Limb (tissue), 2 donors: ENCODE measurements around the gene KATNAL1.

ENCODE experiments used
- DNase-seq, 2 donors: peaks; one replicate each; pipeline ENCODE4 v3.0.0-alpha.2; 2016; ENCODE audit errors: extremely low spot score in 2 of 2

Gene KATNAL1

DNA sequence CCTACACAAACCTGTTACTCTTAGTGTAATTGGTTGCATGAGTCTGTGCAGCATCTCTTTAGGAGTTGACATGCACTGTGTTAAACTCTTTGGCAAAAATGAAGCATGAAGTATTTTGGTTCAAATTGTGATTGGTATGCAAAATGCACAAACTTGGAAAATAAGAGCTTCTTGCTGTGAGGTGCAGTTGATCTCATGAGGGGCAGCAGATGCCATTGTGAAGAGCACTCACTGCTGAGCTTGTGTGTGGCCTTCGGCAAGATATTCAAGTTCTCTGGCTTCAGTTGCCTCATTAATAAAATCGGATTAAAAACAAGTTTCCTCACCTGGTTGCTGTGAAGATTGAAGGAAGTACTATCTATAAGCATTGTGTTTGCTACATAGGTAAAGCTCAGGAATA, 142.3 kb downstream of the KATNAL1 start:
- DNase-seq, result no peak

DNA sequence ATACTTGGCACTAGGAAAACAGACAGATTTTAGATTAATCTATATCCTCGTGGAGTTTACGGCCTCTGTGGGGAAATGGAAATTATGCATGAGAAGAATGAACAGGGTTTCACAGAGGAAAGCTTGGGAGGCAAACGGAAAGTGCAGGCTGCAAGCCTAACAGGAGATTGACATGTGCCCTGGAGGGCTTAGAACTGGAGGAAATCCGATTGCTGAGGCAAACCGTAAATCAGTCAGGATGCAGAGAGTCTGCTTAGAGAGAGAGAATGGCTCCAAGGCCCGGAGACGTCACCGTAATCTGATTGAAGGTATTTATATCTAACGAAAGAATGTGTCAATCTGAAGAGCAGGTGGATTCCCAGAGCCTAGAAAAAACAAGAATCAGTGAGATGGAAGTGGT, 143.2 kb downstream of the KATNAL1 start:
- no peak for DNase-seq

GRCh38 chr13:30163441-30163840, 143.9 kb downstream of the KATNAL1 start:
- no peak for DNase-seq

DNA sequence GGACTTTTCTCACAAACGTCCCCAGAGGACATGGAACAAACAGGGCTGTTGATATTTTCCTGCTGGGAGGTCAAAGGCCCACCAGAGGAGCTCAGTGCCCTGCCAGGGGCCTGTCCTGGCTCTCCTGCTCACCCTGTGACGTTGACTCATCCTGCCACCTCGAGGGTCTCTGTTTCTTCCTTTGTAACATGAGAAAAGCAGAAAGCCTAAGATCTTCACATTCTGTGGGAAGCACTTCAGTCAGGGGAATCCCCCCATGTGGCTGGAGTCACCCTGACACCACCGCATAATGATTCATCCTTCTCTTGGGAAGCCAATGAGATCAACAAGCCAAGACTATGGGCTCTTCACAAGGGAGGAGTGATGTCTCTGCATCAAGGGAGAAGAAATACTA, 147.9 kb downstream of the KATNAL1 start:
- no peak for DNase-seq

DNA sequence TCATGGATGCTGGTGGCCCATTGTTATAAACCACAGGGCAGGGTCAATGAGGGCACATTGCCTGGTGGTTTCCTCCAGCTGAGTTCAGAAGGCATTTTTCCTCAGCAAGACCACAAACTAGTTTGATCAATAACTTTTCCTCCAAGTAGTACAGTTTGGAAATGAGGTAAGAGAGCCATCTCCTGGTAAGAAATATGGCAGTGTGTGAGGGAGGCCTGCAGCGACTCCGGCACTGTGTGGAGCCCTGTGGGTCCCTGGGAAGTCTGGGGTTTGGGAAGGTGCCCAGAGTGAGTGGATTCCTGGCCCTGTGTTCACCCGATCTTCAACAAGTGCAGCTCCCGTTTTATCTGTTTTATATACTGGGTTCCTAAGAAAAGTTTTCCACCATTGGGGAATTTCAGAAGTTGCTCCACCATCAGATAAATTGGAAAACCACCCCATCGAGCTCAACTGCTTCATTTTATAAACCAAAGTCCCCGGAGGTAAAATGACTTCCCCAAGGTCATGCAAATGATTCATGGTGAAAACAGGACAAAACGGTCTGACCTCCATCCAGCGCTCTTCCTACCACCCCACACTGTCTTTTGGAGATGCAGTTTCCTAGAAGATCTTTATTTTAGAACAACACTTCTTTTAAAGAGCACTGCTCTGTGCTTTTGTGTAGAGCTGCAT, 148.4 kb downstream of the KATNAL1 start:
- no peak for DNase-seq

- DNase-seq, result no peak
These were observed 149.7 kb downstream of the KATNAL1 start for GRCh38 chr13:30157616-30157993.

- DNase-seq, result no peak
These were observed 150.3 kb downstream of the KATNAL1 start for GRCh38 chr13:30156826-30157615.

DNA sequence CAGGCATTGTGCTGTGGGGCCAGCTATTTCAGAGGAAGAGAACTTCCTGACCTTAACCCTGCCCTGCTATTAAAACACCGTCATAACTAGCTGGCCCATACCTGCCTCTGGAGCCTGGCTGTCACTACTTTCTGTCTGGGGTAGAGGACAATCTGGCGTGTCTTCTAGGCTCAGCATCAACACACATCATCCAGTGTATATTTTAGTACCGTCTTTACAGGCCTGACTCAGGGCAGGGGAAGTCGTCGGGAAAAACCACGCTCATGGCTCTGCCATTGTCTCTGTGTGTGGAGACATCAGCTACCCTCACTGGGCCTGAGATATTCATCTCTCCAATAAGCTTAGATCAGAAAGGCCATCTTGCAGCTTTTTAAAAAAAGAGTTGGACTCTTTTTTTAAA, 151.1 kb downstream of the KATNAL1 start:
- DNase-seq, result no peak

DNA sequence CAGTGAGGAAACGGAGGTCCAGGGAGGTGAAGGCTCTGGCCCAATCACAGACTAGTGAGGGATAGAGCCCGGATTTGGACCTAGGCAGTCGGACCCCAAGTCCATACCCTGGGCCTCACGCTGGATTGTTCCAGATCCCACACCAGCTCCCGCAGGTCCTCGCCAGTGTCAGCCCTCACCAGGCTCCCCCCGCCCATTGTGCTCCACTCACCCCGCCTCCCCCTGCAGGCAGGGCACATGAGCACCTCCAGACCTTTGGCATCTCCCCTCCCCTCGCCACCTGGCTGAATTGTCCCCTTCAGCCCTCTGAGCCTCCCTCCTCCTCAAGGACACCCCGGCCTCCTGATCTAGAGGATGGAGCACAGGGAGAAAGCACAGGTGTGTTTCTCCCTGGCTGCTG, 152.4 kb downstream of the KATNAL1 start:
- no peak for DNase-seq

GRCh38 chr13:30154531-30154930, 152.8 kb downstream of the KATNAL1 start:
- no peak for DNase-seq

GRCh38 chr13:30153545-30154426, 153.6 kb downstream of the KATNAL1 start:
- peak in 1 of 2 donors; percentile 66 for DNase-seq
